Neural cell (in vitro differentiated cells): Measurements from ENCODE around the gene OSBPL8.
A peak's percentile ranks its signal among the peaks of the same experiment; 100 is the strongest.

Experiments used
- CTCF ChIP-seq: fragments of 450-650 bp; IDR thresholded peaks from 2 replicates; pipeline ENCODE4 v1.5.1; 2014; ENCODE audit warnings: antibody characterized with exemption, mild to moderate bottlenecking, moderate library complexity; ENCODE audit not compliant: poor library complexity, severe bottlenecking
- EP300 ChIP-seq: fragments of 450-650 bp; conservative IDR thresholded peaks from 2 replicates; pipeline ENCODE4 v1.6.1; 2014; ENCODE audit warnings: antibody characterized with exemption, mild to moderate bottlenecking, moderate library complexity; ENCODE audit not compliant: poor library complexity, severe bottlenecking
- MXI1 ChIP-seq: fragments of 450-650 bp; conservative IDR thresholded peaks from 2 replicates; pipeline ENCODE4 v1.6.1; 2014; ENCODE audit warnings: antibody characterized with exemption, mild to moderate bottlenecking; ENCODE audit not compliant: poor library complexity, severe bottlenecking
- RAD21 ChIP-seq: fragments of 450-650 bp; conservative IDR thresholded peaks from 2 replicates; pipeline ENCODE4 v1.6.1; 2014; ENCODE audit warnings: antibody characterized with exemption, mild to moderate bottlenecking, moderate library complexity
- TF ChIP-seq, protein P1 (sequence below): IDR thresholded peaks from 2 replicates; pipeline ENCODE4 v1.6.1; 2012; ENCODE audit warnings: borderline replicate concordance

- peak; percentile 41 for TF ChIP-seq CTCF
- no peak for TF ChIP-seq RAD21
- TF ChIP-seq MXI1 = no peak
- TF ChIP-seq, protein P1, sequence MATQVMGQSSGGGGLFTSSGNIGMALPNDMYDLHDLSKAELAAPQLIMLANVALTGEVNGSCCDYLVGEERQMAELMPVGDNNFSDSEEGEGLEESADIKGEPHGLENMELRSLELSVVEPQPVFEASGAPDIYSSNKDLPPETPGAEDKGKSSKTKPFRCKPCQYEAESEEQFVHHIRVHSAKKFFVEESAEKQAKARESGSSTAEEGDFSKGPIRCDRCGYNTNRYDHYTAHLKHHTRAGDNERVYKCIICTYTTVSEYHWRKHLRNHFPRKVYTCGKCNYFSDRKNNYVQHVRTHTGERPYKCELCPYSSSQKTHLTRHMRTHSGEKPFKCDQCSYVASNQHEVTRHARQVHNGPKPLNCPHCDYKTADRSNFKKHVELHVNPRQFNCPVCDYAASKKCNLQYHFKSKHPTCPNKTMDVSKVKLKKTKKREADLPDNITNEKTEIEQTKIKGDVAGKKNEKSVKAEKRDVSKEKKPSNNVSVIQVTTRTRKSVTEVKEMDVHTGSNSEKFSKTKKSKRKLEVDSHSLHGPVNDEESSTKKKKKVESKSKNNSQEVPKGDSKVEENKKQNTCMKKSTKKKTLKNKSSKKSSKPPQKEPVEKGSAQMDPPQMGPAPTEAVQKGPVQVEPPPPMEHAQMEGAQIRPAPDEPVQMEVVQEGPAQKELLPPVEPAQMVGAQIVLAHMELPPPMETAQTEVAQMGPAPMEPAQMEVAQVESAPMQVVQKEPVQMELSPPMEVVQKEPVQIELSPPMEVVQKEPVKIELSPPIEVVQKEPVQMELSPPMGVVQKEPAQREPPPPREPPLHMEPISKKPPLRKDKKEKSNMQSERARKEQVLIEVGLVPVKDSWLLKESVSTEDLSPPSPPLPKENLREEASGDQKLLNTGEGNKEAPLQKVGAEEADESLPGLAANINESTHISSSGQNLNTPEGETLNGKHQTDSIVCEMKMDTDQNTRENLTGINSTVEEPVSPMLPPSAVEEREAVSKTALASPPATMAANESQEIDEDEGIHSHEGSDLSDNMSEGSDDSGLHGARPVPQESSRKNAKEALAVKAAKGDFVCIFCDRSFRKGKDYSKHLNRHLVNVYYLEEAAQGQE = no peak
- TF ChIP-seq EP300 = no peak
Observed at GRCh38 chr12:76586764-76587395, 27.3 kb upstream of the OSBPL8 start.
